Measurements from ENCODE around the gene WAS. TPM values are rescaled to one million over a fixed set of nuclear protein-coding genes. Genes with fewer than 3 reads are reported as not detected.

Gene WAS
- polyA plus RNA-seq, 3 donors, result 22.8 to 159 (median 38.0) TPM

DNA sequence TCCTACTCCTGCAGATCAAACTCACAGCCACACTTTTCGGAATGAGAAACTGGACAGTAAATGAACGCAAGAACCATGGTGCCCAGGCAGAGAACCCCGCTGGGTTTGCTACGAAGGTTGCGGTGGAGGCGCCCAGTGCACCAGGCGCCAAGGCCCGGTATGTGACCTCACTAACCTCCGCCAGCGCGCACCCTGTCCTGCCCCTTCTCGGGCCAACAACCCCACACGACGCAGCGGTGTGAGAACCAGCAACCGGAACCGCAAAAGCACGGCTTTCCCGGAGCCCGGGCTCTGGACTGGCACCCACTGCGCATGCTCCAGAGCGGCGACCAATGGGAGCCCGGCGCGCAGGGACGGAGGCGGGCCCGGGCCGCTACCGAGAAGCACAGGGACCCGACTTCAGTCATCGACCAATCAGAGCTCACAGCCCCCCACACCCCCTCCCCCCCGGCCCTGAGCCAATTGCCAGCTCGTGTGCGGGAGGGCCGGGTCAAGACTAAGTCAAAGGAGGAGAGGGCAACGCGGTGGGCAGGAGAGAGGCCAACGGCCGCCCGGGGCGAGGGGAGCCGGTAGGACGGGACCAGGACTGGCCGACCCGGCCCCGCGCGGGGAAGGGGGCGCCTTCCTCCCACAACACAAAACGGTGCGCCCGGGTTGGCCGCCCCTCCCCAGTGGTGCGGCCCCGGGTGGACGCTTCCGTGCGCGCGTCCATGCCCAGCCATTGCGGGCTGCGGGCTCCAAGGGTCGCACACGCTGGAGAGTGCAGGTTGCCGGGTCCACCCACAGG lies 7.3 kb upstream of the WAS start:
- Mint-ChIP-seq H3K36me3 (peaks cover 0 to 3% of the 10 kb centered on the region in 2 donors), H3K27ac (peak overlapping the region; percentile 91 to 95 (median 94)), H3K4me1 (peaks cover 42% of the 10 kb centered on the region), H3K27me3 (ENCODE audit: low read depth in 3 of 3) (peaks cover 0 to 7% (median 0%) of the 10 kb centered on the region in 3 donors), H3K9me3 (peaks cover 0 to 7% (median 1%) of the 10 kb centered on the region in 7 donors), H3K4me3 (peak overlapping the region; percentile 85 to 90)
- TF ChIP-seq, protein P1, sequence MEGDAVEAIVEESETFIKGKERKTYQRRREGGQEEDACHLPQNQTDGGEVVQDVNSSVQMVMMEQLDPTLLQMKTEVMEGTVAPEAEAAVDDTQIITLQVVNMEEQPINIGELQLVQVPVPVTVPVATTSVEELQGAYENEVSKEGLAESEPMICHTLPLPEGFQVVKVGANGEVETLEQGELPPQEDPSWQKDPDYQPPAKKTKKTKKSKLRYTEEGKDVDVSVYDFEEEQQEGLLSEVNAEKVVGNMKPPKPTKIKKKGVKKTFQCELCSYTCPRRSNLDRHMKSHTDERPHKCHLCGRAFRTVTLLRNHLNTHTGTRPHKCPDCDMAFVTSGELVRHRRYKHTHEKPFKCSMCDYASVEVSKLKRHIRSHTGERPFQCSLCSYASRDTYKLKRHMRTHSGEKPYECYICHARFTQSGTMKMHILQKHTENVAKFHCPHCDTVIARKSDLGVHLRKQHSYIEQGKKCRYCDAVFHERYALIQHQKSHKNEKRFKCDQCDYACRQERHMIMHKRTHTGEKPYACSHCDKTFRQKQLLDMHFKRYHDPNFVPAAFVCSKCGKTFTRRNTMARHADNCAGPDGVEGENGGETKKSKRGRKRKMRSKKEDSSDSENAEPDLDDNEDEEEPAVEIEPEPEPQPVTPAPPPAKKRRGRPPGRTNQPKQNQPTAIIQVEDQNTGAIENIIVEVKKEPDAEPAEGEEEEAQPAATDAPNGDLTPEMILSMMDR (IDR thresholded peaks at IDR 0.05), result no peak
- Histone ChIP-seq H4K20me1 (ENCODE audit: insufficient read depth, low read length) (no peaks in the 10 kb centered on the region), H2AFZ (ENCODE audit: insufficient read depth, low read depth, low read length, poor library complexity, severe bottlenecking) (peak overlapping the region; percentile 60), H3K9ac (ENCODE audit: insufficient read depth, low read length, poor library complexity, severe bottlenecking) (peak overlapping the region; percentile 84), H3K9me3 (replicated peaks in 1 of 2; ENCODE audit: control insufficient read depth in 1 of 2, insufficient read depth in 1 of 2, low read length in 2 of 2) (no peaks in the 10 kb centered on the region), H3K4me2 (replicated peaks; ENCODE audit: extremely low read depth, low read length, poor library complexity, severe bottlenecking) (peak overlapping the region; percentile 85), H3K36me3 (replicated peaks in 1 of 2; ENCODE audit: control insufficient read depth in 1 of 2, insufficient read depth in 2 of 2, low read length in 2 of 2) (no peaks in the 10 kb centered on the region), H3K27ac (ENCODE audit: low read depth in 1 of 2, low read length in 2 of 2) (peak overlapping the region; percentile 86 to 88), H3K4me3 (replicated peaks in 1 of 3; ENCODE audit: low read depth in 2 of 3, low read length in 3 of 3) (peak overlapping the region; percentile 62 to 83 (median 78)), H3K27me3 (ENCODE audit: control insufficient read depth in 2 of 2, insufficient read depth in 2 of 2, low read length in 2 of 2) (no peaks in the 10 kb centered on the region), H3K4me1 (ENCODE audit: control insufficient read depth in 1 of 2, insufficient read depth in 2 of 2, low read length in 2 of 2) (peaks cover 50 to 54% of the 10 kb centered on the region in 2 donors), H3K79me2 (ENCODE audit: insufficient read depth, low read length) (peaks cover 15% of the 10 kb centered on the region)
- intact Hi-C loops (cut with micrococcal nuclease), result no loop called here
- 0% methylated on average over 33 of the region's 67 CpGs for WGBS (ENCODE audit: insufficient coverage)
- peak; percentile 88 to 90 (median 88) for DNase-seq

GRCh38 chrX:48676893-48677270 lies 6.7 kb upstream of the WAS start:
- Mint-ChIP-seq H3K27me3 (ENCODE audit: low read depth in 3 of 3) (peaks cover 0 to 9% (median 0%) of the 10 kb centered on the region in 3 donors), H3K36me3 (peaks cover 0 to 3% of the 10 kb centered on the region in 2 donors), H3K9me3 (peaks cover 0 to 7% (median 1%) of the 10 kb centered on the region in 7 donors), H3K27ac (peak overlapping the region; percentile 87 to 94 (median 91)), H3K4me3 (peak overlapping the region; percentile 85 to 90), H3K4me1 (peaks cover 47% of the 10 kb centered on the region)
- TF ChIP-seq, protein P1 (IDR thresholded peaks at IDR 0.05), result no peak
- peak overlapping the region; percentile 62 to 83 (median 78) for H3K4me3 ChIP-seq (replicated peaks in 1 of 3; ENCODE audit: low read depth in 2 of 3, low read length in 3 of 3)
- no peak for DNase-seq
- peak overlapping the region; percentile 84 for H3K9ac ChIP-seq (ENCODE audit: insufficient read depth, low read length, poor library complexity, severe bottlenecking)
- peak overlapping the region; percentile 64 to 88 for H3K27ac ChIP-seq (ENCODE audit: low read depth in 1 of 2, low read length in 2 of 2)
- H3K36me3 ChIP-seq (replicated peaks in 1 of 2; ENCODE audit: control insufficient read depth in 1 of 2, insufficient read depth in 2 of 2, low read length in 2 of 2), result no peaks in the 10 kb centered on the region
- H4K20me1 ChIP-seq (ENCODE audit: insufficient read depth, low read length), result no peaks in the 10 kb centered on the region
- no peaks in the 10 kb centered on the region for H3K27me3 ChIP-seq (ENCODE audit: control insufficient read depth in 2 of 2, insufficient read depth in 2 of 2, low read length in 2 of 2)
- H3K4me1 ChIP-seq (ENCODE audit: control insufficient read depth in 1 of 2, insufficient read depth in 2 of 2, low read length in 2 of 2), result peaks cover 56 to 60% of the 10 kb centered on the region in 2 donors
- H3K79me2 ChIP-seq (ENCODE audit: insufficient read depth, low read length), result peaks cover 21% of the 10 kb centered on the region
- intact Hi-C loops (cut with micrococcal nuclease), result no loop called here
- H3K4me2 ChIP-seq (replicated peaks; ENCODE audit: extremely low read depth, low read length, poor library complexity, severe bottlenecking), result peak overlapping the region; percentile 85
- H2AFZ ChIP-seq (ENCODE audit: insufficient read depth, low read depth, low read length, poor library complexity, severe bottlenecking), result peak overlapping the region; percentile 44
- no peaks in the 10 kb centered on the region for H3K9me3 ChIP-seq (replicated peaks in 1 of 2; ENCODE audit: control insufficient read depth in 1 of 2, insufficient read depth in 1 of 2, low read length in 2 of 2)
- 0% methylated on average over 3 of the region's 9 CpGs for WGBS (ENCODE audit: insufficient coverage)

All from CD14-positive monocyte (primary cell).